Endothelial cell of umbilical vein (primary cell): ENCODE results near the gene C2orf68. TPM values are rescaled to one million over a fixed set of nuclear protein-coding genes. Genes with fewer than 3 reads are reported as not detected.

ENCODE experiments used
- BruUV-seq: library from RNA; stranded (reverse); fragments of 400-500 nt; replicated peaks from 2 replicates; lab custom pipeline; 2021; lab: Mats Ljungman, UMichigan
- CTCF ChIA-PET: fragments of 300-600, 350-600 bp; sonication (Branson Sonifier 250); formaldehyde crosslinking; loops from one replicate; lab custom pipeline; 2021; ENCODE audit warnings: antibody characterized with exemption, inconsistent platforms; lab: Charles Lee
- POLR2A ChIA-PET: fragments of 300-600, 350-600 bp; sonication (Branson Sonifier 250); formaldehyde crosslinking; loops from one replicate; lab custom pipeline; 2021; ENCODE audit warnings: antibody characterized with exemption, inconsistent platforms; lab: Charles Lee
- DNase-seq: peaks from one replicate; pipeline ENCODE4 v3.0.0-alpha.2; 2011; ENCODE audit warnings: low read depth, low spot score
- FAIRE-seq: peaks from 2 replicates; lab custom pipeline; 2011; peaks lifted over from hg19 to GRCh38; lab: Jason Lieb, UNC
- H2AFZ ChIP-seq: 2 replicates; pipeline ENCODE4 v1.6.0; 2012; ENCODE audit warnings: low read depth, low read length, control low read depth, inconsistent platforms
- H3K27ac ChIP-seq: 2 replicates; pipeline ENCODE4 v1.5.1; 2011; ENCODE audit warnings: low read depth, mild to moderate bottlenecking, control low read depth, low read length, moderate library complexity; ENCODE audit not compliant: insufficient read depth
- H3K27me3 ChIP-seq, 2 experiments: 2 replicates each; pipeline versions ENCODE4 v1.6.0 to v1.6.1; 2011; ENCODE audit warnings: low read length in 2 of 2, mixed read lengths in 1 of 2; ENCODE audit not compliant: control insufficient read depth in 2 of 2, insufficient read depth in 2 of 2
- H3K36me3 ChIP-seq, 2 experiments: 2 replicates in 1 of 2; 3 replicates in 1 of 2; pipeline ENCODE4 v1.5.1; 2011; ENCODE audit warnings: low read length in 2 of 2, mild to moderate bottlenecking in 1 of 2, moderate library complexity in 1 of 2; ENCODE audit not compliant: control insufficient read depth in 2 of 2, insufficient read depth in 2 of 2; ENCODE audit errors: extremely low read depth in 1 of 2
- H3K4me1 ChIP-seq: 3 replicates; pipeline ENCODE4 v1.5.1; 2011; ENCODE audit warnings: mild to moderate bottlenecking, low read length; ENCODE audit not compliant: control insufficient read depth, insufficient read depth; ENCODE audit errors: extremely low read depth
- H3K4me2 ChIP-seq: 2 replicates; pipeline ENCODE4 v1.6.1; 2011; ENCODE audit warnings: low read length, control low read depth, mixed read lengths; ENCODE audit not compliant: insufficient read depth
- H3K4me3 ChIP-seq, 3 experiments: fragments of 200-600 bp in 1 of 3; sonication (generic), shearing (Covaris generic) in 1 of 3; replicated peaks in 1 of 3; 2 replicates each; pipeline ENCODE4 v1.5.1; 2011 to 2016; ENCODE audit warnings: control low read depth in 3 of 3, low read length in 3 of 3, mild to moderate bottlenecking in 2 of 3, inconsistent platforms in 1 of 3, low read depth in 1 of 3, moderate library complexity in 1 of 3; ENCODE audit not compliant: insufficient read depth in 1 of 3
- H3K79me2 ChIP-seq: 2 replicates; pipeline ENCODE4 v1.6.0; 2012; ENCODE audit warnings: low read length, inconsistent platforms; ENCODE audit not compliant: control insufficient read depth, insufficient read depth
- H3K9ac ChIP-seq: replicated peaks from 2 replicates; pipeline ENCODE3; 2011; ENCODE audit warnings: low read length, control low read depth; ENCODE audit not compliant: insufficient read depth; ENCODE audit errors: extremely low read depth
- H3K9me1 ChIP-seq: replicated peaks from 3 replicates; pipeline ENCODE4 v1.6.0; 2011; ENCODE audit warnings: mild to moderate bottlenecking, low read length; ENCODE audit not compliant: control insufficient read depth, insufficient read depth; ENCODE audit errors: extremely low read depth
- H3K9me3 ChIP-seq: replicated peaks from 2 replicates; pipeline ENCODE4 v1.5.1; 2012; ENCODE audit warnings: low read length, inconsistent platforms; ENCODE audit not compliant: control insufficient read depth, insufficient read depth
- H4K20me1 ChIP-seq: replicated peaks from 2 replicates; pipeline ENCODE3; 2011; ENCODE audit warnings: mild to moderate bottlenecking, low read length; ENCODE audit not compliant: control insufficient read depth, insufficient read depth; ENCODE audit errors: extremely low read depth
- CTCF ChIP-seq, 2 donors: IDR thresholded peaks; 1 replicate in 1 of 2; 2 replicates in 1 of 2; pipeline ENCODE4 v1.5.1; 2011; ENCODE audit warnings: low read length in 2 of 2, mild to moderate bottlenecking in 2 of 2, moderate library complexity in 2 of 2, control low read depth in 1 of 2, inconsistent platforms in 1 of 2, low read depth in 1 of 2; ENCODE audit not compliant: insufficient read depth in 1 of 2; ENCODE audit errors: extremely low read depth in 1 of 2
- EZH2 ChIP-seq: IDR thresholded peaks from 2 replicates; pipeline ENCODE4 v1.6.1; 2012; ENCODE audit warnings: borderline replicate concordance, low read depth, mild to moderate bottlenecking, moderate library complexity, low read length, inconsistent platforms; ENCODE audit not compliant: severe bottlenecking
- FOS ChIP-seq: IDR thresholded peaks from 2 replicates; pipeline ENCODE4 v1.6.1; 2011; ENCODE audit warnings: mild to moderate bottlenecking, low read length, moderate library complexity, borderline replicate concordance; ENCODE audit not compliant: insufficient read depth
- GATA2 ChIP-seq: IDR thresholded peaks from 2 replicates; pipeline ENCODE4 v1.7.0; 2011; ENCODE audit warnings: low read depth, mild to moderate bottlenecking, moderate library complexity, mixed read lengths, low read length; ENCODE audit not compliant: insufficient read length, insufficient read depth
- JUN ChIP-seq: IDR thresholded peaks from 2 replicates; pipeline ENCODE4 v1.6.1; 2011; ENCODE audit warnings: borderline replicate concordance, low read depth; ENCODE audit not compliant: insufficient read length, insufficient read depth
- MAX ChIP-seq: IDR thresholded peaks from 2 replicates; pipeline ENCODE4 v1.6.1; 2011; ENCODE audit not compliant: insufficient read depth, insufficient read length
- MYC ChIP-seq: IDR thresholded peaks from one replicate; pipeline ENCODE4 v1.6.1; 2011; ENCODE audit warnings: mild to moderate bottlenecking, low read depth, low read length
- POLR2A ChIP-seq: IDR thresholded peaks from 2 replicates; pipeline ENCODE4 v1.6.1; 2012; ENCODE audit warnings: low read depth, mild to moderate bottlenecking, control low read depth, low read length
- POLR2AphosphoS5 ChIP-seq: IDR thresholded peaks from 2 replicates; pipeline ENCODE4 v1.6.1; 2012; ENCODE audit warnings: low read depth, mild to moderate bottlenecking, control low read depth, low read length, moderate library complexity; ENCODE audit not compliant: insufficient read depth
- dilution Hi-C: fragments of 300-500 bp; cut with MboI; formaldehyde crosslinking; loops from one replicate; pipeline ENCODE4 v1.15.0; 2019; ENCODE audit warnings: low sequenced_read_pairs; ENCODE audit not compliant: extremely low pct_ligation_motif_present
- intact Hi-C: fragments of 100-400 bp; cut with micrococcal nuclease; formaldehyde crosslinking; loops from one replicate; pipeline ENCODE4 v1.10.0; 2022
- polyA plus RNA-seq, 4 experiments: library from polyadenylated mRNA; depleted of rRNA in 3 of 4; stranded (reverse) in 3 of 4; unstranded in 1 of 4; fragments of >200 nt; gene quantifications; 2 replicates each; pipeline versions ENCODE4 v1.2.1 to v1.2.3, GENCODE V29; 2011 to 2012; ENCODE audit warnings: missing spikeins in 1 of 4
- total RNA-seq: library from RNA; stranded (reverse); gene quantifications from 2 replicates; pipeline ENCODE4 v1.2.3, GENCODE V29; 2021

Gene C2orf68
- total and polyA plus RNA-seq, 2 donors (not counting 3 experiments of a cell fraction or from before 2014, with no cell fraction given), result 17.4 to 27.4 TPM

- H3K36me3 ChIP-seq, result peaks cover 26 to 39% of the 10 kb centered on the region in 2 experiments
- DNase-seq (no peak), FAIRE-seq (no peak)
- CTCF ChIA-PET, result interaction anchor here (0.8 to 3.4 kb wide), 4 partner anchors 9 to 62 kb away, joined by 3 to 14 read pairs (median 6); no protein-coding TSS in a partner anchor
- dilution Hi-C loops (no loop called here), intact Hi-C loops (loop anchor here (5.0 to 10.0 kb wide), 2 partner anchors 81 to 479 kb away; no protein-coding TSS in a partner anchor)
- H3K27ac ChIP-seq, result no peak overlapping the region
- H3K4me1 ChIP-seq, result peaks cover 16% of the 10 kb centered on the region
- no peak for TF ChIP-seq GATA2
- TF ChIP-seq MAX, result no peak
- TF ChIP-seq CTCF (IDR thresholded peaks at IDR 0.05; ENCODE audit: extremely low read depth in 1 of 2, insufficient read depth in 1 of 2, low read depth in 1 of 2, low read length in 2 of 2), result no peak
- TF ChIP-seq POLR2AphosphoS5, result no peak
- no peak for TF ChIP-seq FOS
- TF ChIP-seq EZH2, result no peak
- no peak for TF ChIP-seq POLR2A
- no peak for TF ChIP-seq MYC
- TF ChIP-seq JUN, result no peak
- H3K9me3 ChIP-seq, result no peaks in the 10 kb centered on the region
- no peak overlapping the region for H3K4me2 ChIP-seq
- H3K9ac ChIP-seq, result no peak overlapping the region
- no peak overlapping the region for H2AFZ ChIP-seq
- no peaks in the 10 kb centered on the region for H3K79me2 ChIP-seq
- H3K27me3 ChIP-seq, result no peaks in the 10 kb centered on the region
- BruUV-seq, result no TSS peak
- no peak overlapping the region for H3K4me3 ChIP-seq
- H4K20me1 ChIP-seq, result no peaks in the 10 kb centered on the region
- no peaks in the 10 kb centered on the region for H3K9me1 ChIP-seq
- POLR2A ChIA-PET, result no interaction called here
These were observed 34.3 kb upstream of the C2orf68 start for GRCh38 chr2:85646166-85646565.
